ENCODE data around the gene OR5D13. TPM values are rescaled to one million over a fixed set of nuclear protein-coding genes. Genes with fewer than 3 reads are reported as not detected.

The OR5D13 gene
- total and polyA plus RNA-seq, 2 experiments from 2014 or later, result not detected

DNA sequence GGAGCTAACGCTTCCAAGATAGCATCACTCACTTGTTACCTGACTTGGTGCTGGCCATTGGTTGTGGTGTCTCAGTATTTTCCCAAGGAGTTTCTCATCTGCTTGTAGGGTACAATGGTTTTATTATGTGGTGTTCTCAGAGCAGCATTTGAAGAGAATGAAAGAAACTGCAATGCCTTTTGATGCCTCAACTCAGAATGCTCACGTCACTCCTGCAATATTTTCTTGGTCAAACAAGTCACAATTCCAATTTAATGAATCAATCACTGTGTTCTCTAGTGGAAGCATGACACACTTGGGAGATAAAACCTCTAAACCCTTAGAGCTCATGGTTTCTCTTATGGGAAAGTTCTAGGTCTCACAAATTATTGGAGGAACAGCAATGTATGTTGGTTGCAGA lies 20.1 kb downstream of the OR5D13 start:
- Histone ChIP-seq H3K4me2 (ENCODE audit: unreplicated experiment) (no peak overlapping the region), H3K27ac (no peak overlapping the region), H3K36me3 (ENCODE audit: low read depth) (no peaks in the 10 kb centered on the region), H2AFZ (no peak overlapping the region), H3K4me1 (ENCODE audit: insufficient read depth) (no peaks in the 10 kb centered on the region), H3K4me3 (no peak overlapping the region), H3K9me2 (ENCODE audit: insufficient read depth) (no peaks in the 10 kb centered on the region), H3F3A (ENCODE audit: insufficient read depth) (no peaks in the 10 kb centered on the region), H3K79me2 (ENCODE audit: insufficient read depth) (no peaks in the 10 kb centered on the region), H3K27me3 (replicated peaks; ENCODE audit: insufficient read depth) (no peaks in the 10 kb centered on the region), H3K9me3 (ENCODE audit: low read depth) (no peaks in the 10 kb centered on the region), H4K20me1 (ENCODE audit: insufficient read depth) (no peaks in the 10 kb centered on the region), H3K9ac (no peak overlapping the region)
- 11 to 14% methylated on average over 2 of the region's 2 CpGs for WGBS, 2 experiments (ENCODE audit: low coverage in 1 of 2, low lambda C conversion rate in 2 of 2, missing lambda C conversion rate in 2 of 2)
- TF ChIP-seq EZH2phosphoT487 (IDR thresholded peaks at IDR 0.05; ENCODE audit: insufficient read depth, low read depth) (no peak), EZH2 (IDR thresholded peaks at IDR 0.05; ENCODE audit: insufficient read depth, poor library complexity, severe bottlenecking) (no peak)
- in situ Hi-C loops (cut with MboI), result no loop called here
- DNase-seq, result no peak

DNA sequence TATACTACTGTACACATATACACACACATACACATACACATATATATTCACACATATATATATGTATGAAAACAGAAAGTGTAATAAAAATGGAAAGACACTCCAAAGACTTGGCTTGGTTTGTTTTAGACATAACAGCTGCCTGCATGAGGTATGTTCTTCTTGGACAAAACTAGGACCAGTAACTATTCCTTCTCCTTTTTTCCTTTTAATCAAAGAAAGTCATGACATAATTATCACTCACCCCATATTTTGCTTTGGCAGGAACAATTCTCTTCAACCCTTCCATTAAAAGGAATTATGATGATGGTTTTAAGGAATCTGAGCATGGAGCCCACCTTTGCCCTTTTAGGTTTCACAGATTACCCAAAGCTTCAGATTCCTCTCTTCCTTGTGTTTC lies 22.0 kb downstream of the OR5D13 start, which contains the start of gene OR5D14:
OR5D14 (plus strand) TSS at position 301 of the 400 bp plus-strand sequence; CDS start at position 301, 0 bp downstream.
- Histone ChIP-seq H3K27me3 (replicated peaks; ENCODE audit: insufficient read depth) (no peaks in the 10 kb centered on the region), H3K27ac (no peak within 1 kb of the TSS), H2AFZ (no peak within 1 kb of the TSS), H3K4me3 (no peak within 1 kb of the TSS), H3K36me3 (ENCODE audit: low read depth) (no peaks in the 10 kb centered on the region), H3K4me1 (ENCODE audit: insufficient read depth) (no peaks in the 10 kb centered on the region), H3K79me2 (ENCODE audit: insufficient read depth) (no peaks in the 10 kb centered on the region), H3K9me3 (ENCODE audit: low read depth) (no peaks in the 10 kb centered on the region), H3K9ac (no peak within 1 kb of the TSS), H4K20me1 (ENCODE audit: insufficient read depth) (no peaks in the 10 kb centered on the region), H3F3A (ENCODE audit: insufficient read depth) (no peaks in the 10 kb centered on the region), H3K9me2 (ENCODE audit: insufficient read depth) (no peaks in the 10 kb centered on the region), H3K4me2 (ENCODE audit: unreplicated experiment) (no peak within 1 kb of the TSS)
- no peak for DNase-seq
- TF ChIP-seq EZH2 (IDR thresholded peaks at IDR 0.05; ENCODE audit: insufficient read depth, poor library complexity, severe bottlenecking) (no peak), EZH2phosphoT487 (IDR thresholded peaks at IDR 0.05; ENCODE audit: insufficient read depth, low read depth) (no peak)
- in situ Hi-C loops (cut with MboI), result no loop called here

DNA sequence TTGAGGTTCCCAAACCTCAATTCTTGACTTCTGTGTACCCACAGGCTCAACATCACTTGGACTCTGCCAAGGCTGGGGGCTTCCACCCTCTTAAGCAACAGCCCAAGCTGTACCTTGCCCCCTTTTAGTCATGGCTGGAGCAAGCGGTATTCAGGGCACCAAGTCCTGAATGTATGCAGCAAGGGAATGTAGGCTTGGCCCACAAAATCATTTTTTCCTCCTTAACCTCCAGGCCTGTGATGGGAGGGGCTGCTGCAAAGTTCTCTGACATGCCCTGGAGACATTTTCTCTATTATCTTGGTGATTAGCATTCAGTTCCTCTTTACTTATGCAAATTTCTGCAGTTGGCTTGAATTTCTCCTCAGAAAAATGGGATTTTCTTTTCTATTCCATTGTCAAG lies 33.0 kb downstream of the OR5D13 start:
- Histone ChIP-seq H3K9me3 (ENCODE audit: low read depth) (no peaks in the 10 kb centered on the region), H3K27ac (no peak overlapping the region), H3K4me3 (no peak overlapping the region), H3K36me3 (ENCODE audit: low read depth) (no peaks in the 10 kb centered on the region), H3K27me3 (replicated peaks; ENCODE audit: insufficient read depth) (no peaks in the 10 kb centered on the region), H3K9me2 (ENCODE audit: insufficient read depth) (no peaks in the 10 kb centered on the region), H3K4me2 (ENCODE audit: unreplicated experiment) (no peak overlapping the region), H3K79me2 (ENCODE audit: insufficient read depth) (no peaks in the 10 kb centered on the region), H2AFZ (no peak overlapping the region), H3K9ac (no peak overlapping the region), H3K4me1 (ENCODE audit: insufficient read depth) (no peaks in the 10 kb centered on the region), H3F3A (ENCODE audit: insufficient read depth) (no peaks in the 10 kb centered on the region), H4K20me1 (ENCODE audit: insufficient read depth) (no peaks in the 10 kb centered on the region)
- no peak for DNase-seq
- in situ Hi-C loops (cut with MboI), result loop anchor here (25.0 kb wide), 1 partner anchor 1231 kb away; no protein-coding TSS in a partner anchor
- WGBS, 2 experiments (ENCODE audit: low coverage in 1 of 2, low lambda C conversion rate in 2 of 2, missing lambda C conversion rate in 2 of 2), result 28 to 47% methylated on average over 1 of the region's 1 CpG
- TF ChIP-seq EZH2 (IDR thresholded peaks at IDR 0.05; ENCODE audit: insufficient read depth, poor library complexity, severe bottlenecking), result no peak
- no peak for TF ChIP-seq EZH2phosphoT487 (IDR thresholded peaks at IDR 0.05; ENCODE audit: insufficient read depth, low read depth)

DNA sequence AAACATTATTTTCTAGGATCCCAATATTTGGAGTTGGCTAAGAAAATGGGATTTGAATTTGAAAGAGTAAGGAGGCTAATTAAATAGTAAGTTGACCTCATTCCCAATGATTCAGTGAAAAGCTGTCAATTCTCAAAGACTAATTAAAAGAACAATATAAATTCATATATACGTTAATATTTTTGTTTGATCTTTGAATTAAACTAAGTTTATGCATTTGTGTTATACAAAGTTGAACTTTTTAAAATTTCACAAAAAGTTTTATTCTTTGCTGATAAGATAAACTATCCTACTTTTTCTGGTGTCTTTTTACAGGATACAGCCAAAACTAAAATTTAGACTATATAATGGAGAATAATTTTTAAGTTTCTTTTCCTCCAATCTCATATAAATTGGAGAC lies 37.8 kb downstream of the OR5D13 start, which contains the start of gene OR5L1:
OR5L1 (plus strand) TSS at position 301 of the 400 bp plus-strand sequence. CDS start 100 bp downstream, outside the sequence.
- H3K4me1 ChIP-seq (ENCODE audit: insufficient read depth), result no peaks in the 10 kb centered on the region
- H3K9me2 ChIP-seq (ENCODE audit: insufficient read depth), result no peaks in the 10 kb centered on the region
- H3K27me3 ChIP-seq (replicated peaks; ENCODE audit: insufficient read depth), result no peaks in the 10 kb centered on the region
- no peaks in the 10 kb centered on the region for H4K20me1 ChIP-seq (ENCODE audit: insufficient read depth)
- in situ Hi-C loops (cut with MboI), result loop anchor here (25.0 kb wide), 1 partner anchor 1226 kb away; no protein-coding TSS in a partner anchor
- WGBS, 2 experiments (ENCODE audit: low coverage in 1 of 2, low lambda C conversion rate in 2 of 2, missing lambda C conversion rate in 2 of 2), result 33 to 44% methylated on average over 1 of the region's 1 CpG
- no peaks in the 10 kb centered on the region for H3F3A ChIP-seq (ENCODE audit: insufficient read depth)
- H3K36me3 ChIP-seq (ENCODE audit: low read depth), result no peaks in the 10 kb centered on the region
- H3K27ac ChIP-seq, result no peak within 1 kb of the TSS
- H3K4me3 ChIP-seq, result no peak within 1 kb of the TSS
- TF ChIP-seq EZH2 (IDR thresholded peaks at IDR 0.05; ENCODE audit: insufficient read depth, poor library complexity, severe bottlenecking) (no peak), EZH2phosphoT487 (IDR thresholded peaks at IDR 0.05; ENCODE audit: insufficient read depth, low read depth) (no peak)
- H3K79me2 ChIP-seq (ENCODE audit: insufficient read depth), result no peaks in the 10 kb centered on the region
- no peaks in the 10 kb centered on the region for H3K9me3 ChIP-seq (ENCODE audit: low read depth)
- DNase-seq, result no peak
- H3K4me2 ChIP-seq (ENCODE audit: unreplicated experiment), result no peak within 1 kb of the TSS
- no peak within 1 kb of the TSS for H3K9ac ChIP-seq
- H2AFZ ChIP-seq, result no peak within 1 kb of the TSS

DNA sequence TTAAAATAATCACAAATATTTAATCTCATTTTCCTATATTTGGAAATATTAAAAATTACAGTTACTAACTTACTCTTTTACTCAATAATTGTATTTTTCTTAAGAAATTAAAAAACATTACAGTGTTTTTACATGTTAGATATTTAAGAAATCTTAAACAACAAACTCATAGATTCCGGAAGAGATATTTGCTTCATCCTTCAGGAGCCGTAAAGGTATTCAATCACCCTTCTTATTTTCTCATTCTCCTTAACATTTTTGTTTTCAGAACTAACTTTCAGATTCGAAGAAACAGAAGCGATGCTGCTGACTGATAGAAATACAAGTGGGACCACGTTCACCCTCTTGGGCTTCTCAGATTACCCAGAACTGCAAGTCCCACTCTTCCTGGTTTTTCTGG lies 46.1 kb downstream of the OR5D13 start, which contains the start of gene OR5D18:
OR5D18 (plus strand) TSS at position 301 of the 400 bp plus-strand sequence; CDS start at position 301, 0 bp downstream.
- no peaks in the 10 kb centered on the region for H3K36me3 ChIP-seq (ENCODE audit: low read depth)
- in situ Hi-C loops (cut with MboI), result loop anchor here (25.0 kb wide), 1 partner anchor 1218 kb away; no protein-coding TSS in a partner anchor
- no peaks in the 10 kb centered on the region for H3K79me2 ChIP-seq (ENCODE audit: insufficient read depth)
- H4K20me1 ChIP-seq (ENCODE audit: insufficient read depth), result no peaks in the 10 kb centered on the region
- no peaks in the 10 kb centered on the region for H3F3A ChIP-seq (ENCODE audit: insufficient read depth)
- no peak within 1 kb of the TSS for H3K9ac ChIP-seq
- no peak within 1 kb of the TSS for H3K27ac ChIP-seq
- TF ChIP-seq EZH2 (IDR thresholded peaks at IDR 0.05; ENCODE audit: insufficient read depth, poor library complexity, severe bottlenecking), result no peak
- no peak for TF ChIP-seq EZH2phosphoT487 (IDR thresholded peaks at IDR 0.05; ENCODE audit: insufficient read depth, low read depth)
- no peak within 1 kb of the TSS for H3K4me3 ChIP-seq
- DNase-seq, result no peak
- WGBS, 2 experiments (ENCODE audit: low coverage in 1 of 2, low lambda C conversion rate in 2 of 2, missing lambda C conversion rate in 2 of 2), result 30 to 31% methylated on average over 5 of the region's 5 CpGs
- no peaks in the 10 kb centered on the region for H3K9me2 ChIP-seq (ENCODE audit: insufficient read depth)
- H3K4me2 ChIP-seq (ENCODE audit: unreplicated experiment), result no peak within 1 kb of the TSS
- H3K9me3 ChIP-seq (ENCODE audit: low read depth), result no peaks in the 10 kb centered on the region
- no peaks in the 10 kb centered on the region for H3K27me3 ChIP-seq (replicated peaks; ENCODE audit: insufficient read depth)
- no peak within 1 kb of the TSS for H2AFZ ChIP-seq
- no peaks in the 10 kb centered on the region for H3K4me1 ChIP-seq (ENCODE audit: insufficient read depth)

Other genes starting within 250 kb of the OR5D13 start
- not detected in 2 replicates for gene OR4C15, start 219.0 kb upstream of the OR5D13 start, total RNA-seq (2014; rRNA removed; shearing (Covaris generic))
- not detected in 2 replicates for gene OR4C15, start 219.0 kb upstream of the OR5D13 start, polyA plus RNA-seq (2016; fragmentation: Nextera tagmentation; extraction: Ambion mirVana)
- gene OR4C16, start 201.3 kb upstream of the OR5D13 start, total RNA-seq (2014; rRNA removed; shearing (Covaris generic)), result not detected in 2 replicates
- gene OR4C16, start 201.3 kb upstream of the OR5D13 start, polyA plus RNA-seq (2016; fragmentation: Nextera tagmentation; extraction: Ambion mirVana), result not detected in 2 replicates
- gene OR4C11, start 165.8 kb upstream of the OR5D13 start, total RNA-seq (2014; rRNA removed; shearing (Covaris generic)), result not detected in 2 replicates
- not detected in 2 replicates for gene OR4C11, start 165.8 kb upstream of the OR5D13 start, polyA plus RNA-seq (2016; fragmentation: Nextera tagmentation; extraction: Ambion mirVana)
- gene OR4P4, start 138.3 kb upstream of the OR5D13 start, total RNA-seq (2014; rRNA removed; shearing (Covaris generic)), result not detected in 2 replicates
- gene OR4P4, start 138.3 kb upstream of the OR5D13 start, polyA plus RNA-seq (2016; fragmentation: Nextera tagmentation; extraction: Ambion mirVana), result not detected in 2 replicates
- gene OR4S2, start 125.1 kb upstream of the OR5D13 start, total RNA-seq (2014; rRNA removed; shearing (Covaris generic)), result not detected in 2 replicates
- not detected in 2 replicates for gene OR4S2, start 125.1 kb upstream of the OR5D13 start, polyA plus RNA-seq (2016; fragmentation: Nextera tagmentation; extraction: Ambion mirVana)
- gene OR4C6, start 111.2 kb upstream of the OR5D13 start, total RNA-seq (2014; rRNA removed; shearing (Covaris generic)), result not detected in 2 replicates
- gene OR4C6, start 111.2 kb upstream of the OR5D13 start, polyA plus RNA-seq (2016; fragmentation: Nextera tagmentation; extraction: Ambion mirVana), result not detected in 2 replicates
- gene OR5D14, start 22.1 kb downstream of the OR5D13 start, total RNA-seq (2014; rRNA removed; shearing (Covaris generic)), result not detected in 2 replicates
- not detected in 2 replicates for gene OR5D14, start 22.1 kb downstream of the OR5D13 start, polyA plus RNA-seq (2016; fragmentation: Nextera tagmentation; extraction: Ambion mirVana)
- not detected in 2 replicates for gene OR5L1, start 37.9 kb downstream of the OR5D13 start, total RNA-seq (2014; rRNA removed; shearing (Covaris generic))
- gene OR5L1, start 37.9 kb downstream of the OR5D13 start, polyA plus RNA-seq (2016; fragmentation: Nextera tagmentation; extraction: Ambion mirVana), result not detected in 2 replicates
- gene OR5D18, start 46.2 kb downstream of the OR5D13 start, total RNA-seq (2014; rRNA removed; shearing (Covaris generic)), result not detected in 2 replicates
- not detected in 2 replicates for gene OR5D18, start 46.2 kb downstream of the OR5D13 start, polyA plus RNA-seq (2016; fragmentation: Nextera tagmentation; extraction: Ambion mirVana)
- gene OR5L2, start 53.8 kb downstream of the OR5D13 start, total RNA-seq (2014; rRNA removed; shearing (Covaris generic)), result not detected in 2 replicates
- not detected in 2 replicates for gene OR5L2, start 53.8 kb downstream of the OR5D13 start, polyA plus RNA-seq (2016; fragmentation: Nextera tagmentation; extraction: Ambion mirVana)
- not detected in 2 replicates for gene OR5D16, start 65.3 kb downstream of the OR5D13 start, total RNA-seq (2014; rRNA removed; shearing (Covaris generic))
- not detected in 2 replicates for gene OR5D16, start 65.3 kb downstream of the OR5D13 start, polyA plus RNA-seq (2016; fragmentation: Nextera tagmentation; extraction: Ambion mirVana)
- gene TRIM51, start 109.9 kb downstream of the OR5D13 start, total RNA-seq (2014; rRNA removed; shearing (Covaris generic)), result not detected in 2 replicates
- gene TRIM51, start 109.9 kb downstream of the OR5D13 start, polyA plus RNA-seq (2016; fragmentation: Nextera tagmentation; extraction: Ambion mirVana), result not detected in 2 replicates
- not detected in 2 replicates for gene OR5W2, start 141.1 kb downstream of the OR5D13 start, total RNA-seq (2014; rRNA removed; shearing (Covaris generic))
- not detected in 2 replicates for gene OR5W2, start 141.1 kb downstream of the OR5D13 start, polyA plus RNA-seq (2016; fragmentation: Nextera tagmentation; extraction: Ambion mirVana)
- gene OR5I1, start 163.0 kb downstream of the OR5D13 start, total RNA-seq (2014; rRNA removed; shearing (Covaris generic)), result not detected in 2 replicates
- not detected in 2 replicates for gene OR5I1, start 163.0 kb downstream of the OR5D13 start, polyA plus RNA-seq (2016; fragmentation: Nextera tagmentation; extraction: Ambion mirVana)
- not detected in 2 replicates for gene OR10AG1, start 196.5 kb downstream of the OR5D13 start, total RNA-seq (2014; rRNA removed; shearing (Covaris generic))
- gene OR10AG1, start 196.5 kb downstream of the OR5D13 start, polyA plus RNA-seq (2016; fragmentation: Nextera tagmentation; extraction: Ambion mirVana), result not detected in 2 replicates
- not detected in 2 replicates for gene OR5F1, start 221.2 kb downstream of the OR5D13 start, total RNA-seq (2014; rRNA removed; shearing (Covaris generic))
- gene OR5F1, start 221.2 kb downstream of the OR5D13 start, polyA plus RNA-seq (2016; fragmentation: Nextera tagmentation; extraction: Ambion mirVana), result not detected in 2 replicates